Kidney (tissue), 14 donors: ENCODE data around the gene SLC13A1. TPM values are rescaled to one million over a fixed set of nuclear protein-coding genes. Genes with fewer than 3 reads are reported as not detected.

Source experiments
- DNase-seq, 5 donors: peaks; one replicate each; pipeline ENCODE4 v3.0.0-alpha.2; 2013 to 2020
- FAIRE-seq: peaks from 2 replicates; lab custom pipeline; 2012; peaks lifted over from hg19 to GRCh38; lab: Jason Lieb, UNC
- H3K27ac ChIP-seq, 2 donors: one replicate each; pipeline ENCODE4 v1.7.0; 2013; ENCODE audit warnings: low read depth in 2 of 2, low read length in 2 of 2, inconsistent platforms in 1 of 2
- H3K27me3 ChIP-seq: one replicate; pipeline ENCODE4 v1.7.1; 2013; ENCODE audit warnings: low read length, inconsistent platforms; ENCODE audit not compliant: control insufficient read depth, insufficient read depth
- H3K36me3 ChIP-seq, 3 donors: one replicate each; pipeline versions ENCODE4 v1.7.0 to v1.7.1; 2013; ENCODE audit warnings: low read length in 3 of 3, control low read depth in 1 of 3, inconsistent platforms in 1 of 3; ENCODE audit not compliant: insufficient read depth in 3 of 3, control insufficient read depth in 2 of 3
- H3K4me1 ChIP-seq, 3 donors: one replicate each; pipeline versions ENCODE4 v1.7.0 to v1.7.1; 2013; ENCODE audit warnings: low read length in 3 of 3, inconsistent platforms in 1 of 3, low read depth in 1 of 3; ENCODE audit not compliant: control insufficient read depth in 2 of 3, insufficient read depth in 2 of 3
- H3K4me3 ChIP-seq, 3 donors: one replicate each; pipeline versions ENCODE4 v1.7.0 to v1.8.1; 2013; ENCODE audit warnings: low read length in 3 of 3, control low read depth in 1 of 3, inconsistent platforms in 1 of 3
- H3K9ac ChIP-seq, 3 donors: one replicate each; pipeline versions ENCODE4 v1.7.0 to v1.7.1; 2013; ENCODE audit warnings: low read length in 3 of 3, control low read depth in 1 of 3, inconsistent platforms in 1 of 3
- H3K9me3 ChIP-seq, 3 donors: one replicate each; pipeline versions ENCODE4 v1.7.0 to v1.7.1; 2013; ENCODE audit warnings: low read length in 3 of 3, control low read depth in 1 of 3, inconsistent platforms in 1 of 3; ENCODE audit not compliant: control insufficient read depth in 2 of 3, insufficient read depth in 1 of 3
- intact Hi-C: fragments of 100-400 bp; cut with DNase I; formaldehyde crosslinking; loops from one replicate; pipeline ENCODE4 v1.11.1; 2022
- polyA plus RNA-seq: library from polyadenylated mRNA; stranded (reverse); fragments of 350-450 nt; fragmentation: Illumina TruSeq; extraction: RNeasy Lipid Tissue Mini Kit (QIAGEN cat#74804); gene quantifications from one replicate; pipeline ENCODE4 v1.2.3, GENCODE V29; 2014; ENCODE audit warnings: low read depth, low replicate concordance; ENCODE audit not compliant: insufficient read depth
- total RNA-seq: library from RNA; stranded (reverse); fragmentation: NEBNext Ultra II Directional; extraction: Animal tissue kit (Norgen Biotek cat#: 25700); gene quantifications from one replicate; pipeline ENCODE4 v1.2.1, GENCODE V29; 2021
- TF ChIP-seq, protein P1 (sequence below): IDR thresholded peaks from 3 replicates; pipeline ENCODE4 v1.5.1; 2012; ENCODE audit warnings: mild to moderate bottlenecking, moderate library complexity, borderline replicate concordance; ENCODE audit not compliant: insufficient read depth; ENCODE audit errors: extremely low read depth
- donor health status: control.
- donor health status: control.
- donor health status: control.
- donor health status: control.
- donor health status: control.
- donor health status: DM: yes; HTN: yes; CAD: no.
- donor health status: Normal renal cell carcinoma (clear cell type).

Gene SLC13A1
- total and polyA plus RNA-seq, 2 donors from 2014 or later = 10.1 to 17.0 TPM

DNA sequence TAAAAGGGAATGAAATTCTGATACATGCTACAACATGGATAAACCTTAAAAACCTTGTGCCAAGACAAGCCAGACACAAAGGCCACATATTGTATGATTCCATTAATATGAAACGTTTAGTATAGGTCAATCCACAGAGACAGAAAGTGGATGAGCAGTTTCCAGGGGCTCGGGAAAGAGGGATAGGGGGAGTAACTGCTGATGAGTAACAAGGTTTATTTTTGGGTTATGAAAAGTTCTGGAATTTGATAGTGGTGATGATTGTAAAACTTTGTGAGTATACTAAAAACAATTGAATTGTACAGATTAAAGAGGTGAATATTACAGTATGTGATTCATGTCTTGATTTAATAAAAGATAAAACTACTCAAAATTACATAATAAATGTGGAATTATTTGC lies 19.1 kb upstream of the SLC13A1 start:
- Histone ChIP-seq H3K27me3 (no peaks in the 10 kb centered on the region), H3K4me1 (no peaks in the 10 kb centered on the region), H3K4me3 (no peak overlapping the region), H3K9ac (no peak overlapping the region), H3K27ac (no peak overlapping the region), H3K9me3 (peaks cover 0 to 3% (median 0%) of the 10 kb centered on the region in 3 donors), H3K36me3 (no peaks in the 10 kb centered on the region)
- DNase-seq (no peak), FAIRE-seq (no peak)
- TF ChIP-seq, protein P1, sequence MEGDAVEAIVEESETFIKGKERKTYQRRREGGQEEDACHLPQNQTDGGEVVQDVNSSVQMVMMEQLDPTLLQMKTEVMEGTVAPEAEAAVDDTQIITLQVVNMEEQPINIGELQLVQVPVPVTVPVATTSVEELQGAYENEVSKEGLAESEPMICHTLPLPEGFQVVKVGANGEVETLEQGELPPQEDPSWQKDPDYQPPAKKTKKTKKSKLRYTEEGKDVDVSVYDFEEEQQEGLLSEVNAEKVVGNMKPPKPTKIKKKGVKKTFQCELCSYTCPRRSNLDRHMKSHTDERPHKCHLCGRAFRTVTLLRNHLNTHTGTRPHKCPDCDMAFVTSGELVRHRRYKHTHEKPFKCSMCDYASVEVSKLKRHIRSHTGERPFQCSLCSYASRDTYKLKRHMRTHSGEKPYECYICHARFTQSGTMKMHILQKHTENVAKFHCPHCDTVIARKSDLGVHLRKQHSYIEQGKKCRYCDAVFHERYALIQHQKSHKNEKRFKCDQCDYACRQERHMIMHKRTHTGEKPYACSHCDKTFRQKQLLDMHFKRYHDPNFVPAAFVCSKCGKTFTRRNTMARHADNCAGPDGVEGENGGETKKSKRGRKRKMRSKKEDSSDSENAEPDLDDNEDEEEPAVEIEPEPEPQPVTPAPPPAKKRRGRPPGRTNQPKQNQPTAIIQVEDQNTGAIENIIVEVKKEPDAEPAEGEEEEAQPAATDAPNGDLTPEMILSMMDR = no peak
- intact Hi-C loops = no loop called here

DNA sequence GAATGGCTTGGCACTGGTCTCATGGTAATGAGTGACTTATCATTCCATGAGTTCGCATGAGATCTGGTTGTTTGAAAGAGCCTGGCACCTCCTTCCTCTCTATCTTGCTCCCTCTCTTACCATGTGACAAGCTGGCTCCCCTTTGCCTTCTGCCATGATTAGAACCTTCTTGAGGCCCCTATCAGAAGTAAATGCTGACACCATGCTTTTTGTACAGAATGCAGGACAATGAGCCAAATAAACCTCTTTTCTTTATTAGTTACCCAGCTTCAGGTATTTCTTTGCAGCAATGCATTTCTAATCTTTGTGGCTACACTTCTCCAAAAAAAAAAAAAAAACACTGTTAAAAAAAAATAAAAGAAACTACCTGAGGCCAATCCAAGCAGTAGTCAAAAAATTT lies 17.1 kb upstream of the SLC13A1 start:
- FAIRE-seq = no peak

DNA sequence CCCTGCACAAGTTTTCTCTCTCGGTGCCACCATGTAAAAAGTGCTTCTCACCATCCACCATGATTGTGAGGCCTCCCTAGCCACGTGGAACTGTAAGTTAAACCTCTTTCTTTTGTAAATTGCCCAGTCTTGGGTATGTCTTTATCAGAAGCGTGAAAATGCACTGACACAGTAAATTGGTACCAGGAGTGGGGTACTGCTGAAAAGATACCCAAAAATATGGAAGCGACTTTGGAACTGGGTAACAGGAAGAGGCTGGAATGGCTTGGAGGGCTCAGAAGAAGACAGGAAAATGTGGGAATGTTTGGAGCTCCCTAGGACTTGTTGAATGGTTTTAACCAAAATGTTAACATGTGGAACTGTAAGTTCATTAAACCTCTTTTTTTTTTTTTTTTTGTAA lies 15.6 kb upstream of the SLC13A1 start:
- no peak overlapping the region for H3K4me3 ChIP-seq
- no peaks in the 10 kb centered on the region for H3K4me1 ChIP-seq
- TF ChIP-seq, protein P1 = no peak
- no peaks in the 10 kb centered on the region for H3K36me3 ChIP-seq
- H3K27me3 ChIP-seq = no peaks in the 10 kb centered on the region
- intact Hi-C loops = no loop called here
- DNase-seq (no peak), FAIRE-seq (no peak)
- peaks cover 0 to 3% (median 0%) of the 10 kb centered on the region in 3 donors for H3K9me3 ChIP-seq
- no peak overlapping the region for H3K9ac ChIP-seq
- no peak overlapping the region for H3K27ac ChIP-seq

More for the DNA sequence above, 17.1 kb upstream of the SLC13A1 start:
- no peaks in the 10 kb centered on the region for H3K27me3 ChIP-seq
- H3K36me3 ChIP-seq = no peaks in the 10 kb centered on the region
- TF ChIP-seq, protein P1 = no peak
- H3K9me3 ChIP-seq = peaks cover 0 to 3% (median 0%) of the 10 kb centered on the region in 3 donors
- intact Hi-C loops = no loop called here
- H3K4me1 ChIP-seq = no peaks in the 10 kb centered on the region
- no peak overlapping the region for H3K9ac ChIP-seq
- no peak for DNase-seq
- H3K27ac ChIP-seq = no peak overlapping the region
- H3K4me3 ChIP-seq = no peak overlapping the region

DNA sequence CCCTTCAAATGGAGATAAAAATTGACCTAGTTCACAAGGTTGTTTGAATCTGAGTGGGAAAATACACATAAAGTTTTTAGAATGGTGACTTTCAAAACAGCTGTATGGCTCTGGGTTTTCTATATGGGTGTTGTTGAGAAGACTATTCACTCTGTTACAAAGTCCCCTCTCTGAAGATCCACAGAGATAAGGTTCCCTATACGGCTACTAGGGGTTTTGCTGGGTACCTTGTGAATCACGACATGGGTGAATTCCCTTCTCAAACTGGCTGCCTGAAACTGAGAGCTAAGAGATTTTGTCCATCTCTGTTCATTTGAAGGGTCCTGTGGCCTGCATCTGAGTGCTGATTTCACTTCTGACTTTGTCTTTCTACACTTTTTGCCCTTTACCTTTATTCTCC lies 11.8 kb upstream of the SLC13A1 start:
- FAIRE-seq = no peak
- Histone ChIP-seq H3K9me3 (peaks cover 0 to 3% (median 0%) of the 10 kb centered on the region in 3 donors), H3K9ac (no peak overlapping the region), H3K27ac (no peak overlapping the region), H3K4me3 (no peak overlapping the region), H3K36me3 (no peaks in the 10 kb centered on the region), H3K4me1 (no peaks in the 10 kb centered on the region), H3K27me3 (no peaks in the 10 kb centered on the region)
- intact Hi-C loops = no loop called here
- DNase-seq = no peak
- TF ChIP-seq, protein P1 = no peak
